OCI-LY3 (cell line): ENCODE results near the gene XRCC4.

ENCODE experiments used
- CTCF ChIP-seq: fragments of 200-600, 300-600 bp; sonication (generic); IDR thresholded peaks from 2 replicates; pipeline ENCODE4 v1.5.1; 2014; ENCODE audit warnings: antibody characterized with exemption, low read length, low read depth
- EZH2phosphoT487 ChIP-seq: fragments of 200-600 bp; shearing (Covaris generic); IDR thresholded peaks from 2 replicates; pipeline ENCODE4 v1.6.1; 2018; ENCODE audit warnings: antibody characterized with exemption, mixed run types, low read depth

- no peak for TF ChIP-seq EZH2phosphoT487
- no peak for TF ChIP-seq CTCF
Observed at GRCh38 chr5:83249156-83249555, 171.8 kb downstream of the XRCC4 start.
